HEK293 (cell line): ENCODE results near the gene ETDC.

Source experiments
- GLI2 ChIP-seq: fragments of 450-650 bp; formaldehyde crosslinking; IDR thresholded peaks from 2 replicates; pipeline ENCODE4; 2017; ENCODE audit warnings: missing biosample characterization, missing genetic modification characterization, low read depth, borderline replicate concordance
- HOXA7 ChIP-seq: sonication (generic); formaldehyde crosslinking; IDR thresholded peaks from 2 replicates; pipeline ENCODE4 v1.8.1; 2022; ENCODE audit warnings: missing genetic modification reagents, borderline replicate concordance
- HOXC10 ChIP-seq: sonication (generic); formaldehyde crosslinking; IDR thresholded peaks from 2 replicates; pipeline ENCODE4 v1.8.1; 2023; ENCODE audit warnings: mild to moderate bottlenecking, missing genetic modification reagents
- REST ChIP-seq: fragments of 450-650 bp; formaldehyde crosslinking; IDR thresholded peaks from 2 replicates; pipeline ENCODE4 v1.5.1; 2016; ENCODE audit warnings: missing biosample characterization, missing genetic modification characterization
- SETDB1 ChIP-seq: IDR thresholded peaks from one replicate; pipeline ENCODE4 v1.6.1; 2017; ENCODE audit warnings: mild to moderate bottlenecking, low read length, moderate library complexity, mixed read lengths; ENCODE audit not compliant: insufficient read length
- SP3 ChIP-seq: fragments of 450-650 bp; formaldehyde crosslinking; IDR thresholded peaks from 2 replicates; pipeline ENCODE4 v1.5.1; 2016; ENCODE audit warnings: missing biosample characterization, missing genetic modification characterization
- TRIM28 ChIP-seq: IDR thresholded peaks from 2 replicates; pipeline ENCODE4 v1.6.1; 2011; ENCODE audit warnings: low read length, control low read depth, borderline replicate concordance
- ZNF133 ChIP-seq: fragments of 450-650 bp; formaldehyde crosslinking; IDR thresholded peaks from 2 replicates; pipeline ENCODE4 v1.5.1; 2016; ENCODE audit warnings: missing biosample characterization, missing genetic modification characterization
- ZNF146 ChIP-seq: fragments of 450-650 bp; formaldehyde crosslinking; IDR thresholded peaks from 2 replicates; pipeline ENCODE4 v1.5.1; 2016; ENCODE audit warnings: missing biosample characterization, missing genetic modification characterization
- ZNF174 ChIP-seq: fragments of 450-650 bp; formaldehyde crosslinking; IDR thresholded peaks from 2 replicates; pipeline ENCODE4 v1.5.0; 2017; ENCODE audit warnings: missing biosample characterization, mild to moderate bottlenecking, missing genetic modification characterization
- ZNF266 ChIP-seq: fragments of 450-650 bp; formaldehyde crosslinking; IDR thresholded peaks from 2 replicates; pipeline ENCODE4 v1.5.1; 2016; ENCODE audit warnings: missing biosample characterization, missing genetic modification characterization, low read depth
- ZNF292 ChIP-seq: fragments of 450-650 bp; formaldehyde crosslinking; IDR thresholded peaks from 2 replicates; pipeline ENCODE4 v1.5.1; 2016; ENCODE audit warnings: low read depth, missing biosample characterization, missing genetic modification characterization, borderline replicate concordance
- ZNF302 ChIP-seq: fragments of 450-650 bp; formaldehyde crosslinking; IDR thresholded peaks from 2 replicates; pipeline ENCODE4 v1.5.1; 2016; ENCODE audit warnings: missing biosample characterization, missing genetic modification characterization, low read depth
- ZNF350 ChIP-seq: fragments of 450-650 bp; formaldehyde crosslinking; IDR thresholded peaks from 2 replicates; pipeline ENCODE4 v1.5.0; 2017; ENCODE audit warnings: missing biosample characterization, mild to moderate bottlenecking, missing genetic modification characterization
- ZNF398 ChIP-seq: fragments of 450-650 bp; formaldehyde crosslinking; IDR thresholded peaks from 2 replicates; pipeline ENCODE4 v1.5.1; 2017; ENCODE audit warnings: missing biosample characterization, missing genetic modification characterization
- ZNF404 ChIP-seq: fragments of 450-650 bp; formaldehyde crosslinking; IDR thresholded peaks from 2 replicates; pipeline ENCODE4 v1.5.1; 2017; ENCODE audit warnings: missing biosample characterization, missing genetic modification characterization
- ZNF48 ChIP-seq: fragments of 450-650 bp; formaldehyde crosslinking; IDR thresholded peaks from 2 replicates; pipeline ENCODE4 v1.5.1; 2016; ENCODE audit warnings: missing biosample characterization, missing genetic modification characterization
- ZNF513 ChIP-seq: fragments of 450-650 bp; IDR thresholded peaks from 2 replicates; pipeline ENCODE4 v1.5.1; 2018; ENCODE audit warnings: missing biosample characterization, missing genetic modification characterization
- ZNF518A ChIP-seq: fragments of 450-650 bp; formaldehyde crosslinking; conservative IDR thresholded peaks from 2 replicates; pipeline ENCODE4 v1.5.1; 2016; ENCODE audit warnings: low read depth, missing biosample characterization, missing genetic modification characterization
- ZNF530 ChIP-seq: fragments of 450-650 bp; formaldehyde crosslinking; IDR thresholded peaks from 2 replicates; pipeline ENCODE4 v1.5.1; 2016; ENCODE audit warnings: low read depth, missing biosample characterization, missing genetic modification characterization
- ZNF548 ChIP-seq: fragments of 450-650 bp; formaldehyde crosslinking; IDR thresholded peaks from 2 replicates; pipeline ENCODE4 v1.5.1; 2016; ENCODE audit warnings: missing biosample characterization, missing genetic modification characterization
- ZNF600 ChIP-seq: fragments of 450-650 bp; formaldehyde crosslinking; IDR thresholded peaks from 2 replicates; pipeline ENCODE4 v1.5.1; 2016; ENCODE audit warnings: missing biosample characterization, missing genetic modification characterization
- ZNF639 ChIP-seq: fragments of 450-650 bp; formaldehyde crosslinking; IDR thresholded peaks from 2 replicates; pipeline ENCODE4 v1.5.1; 2016; ENCODE audit warnings: missing biosample characterization, missing genetic modification characterization
- ZNF654 ChIP-seq: fragments of 450-650 bp; formaldehyde crosslinking; IDR thresholded peaks from 2 replicates; pipeline ENCODE4 v1.5.1; 2016; ENCODE audit warnings: low read depth, missing biosample characterization, missing genetic modification characterization
- ZNF677 ChIP-seq: fragments of 450-650 bp; IDR thresholded peaks from 2 replicates; pipeline ENCODE4 v1.5.0; 2018; ENCODE audit warnings: missing biosample characterization, mild to moderate bottlenecking, missing genetic modification characterization, moderate library complexity
- ZNF785 ChIP-seq: fragments of 450-650 bp; formaldehyde crosslinking; IDR thresholded peaks from 2 replicates; pipeline ENCODE4 v1.5.1; 2016; ENCODE audit warnings: missing biosample characterization, missing genetic modification characterization
- ZSCAN5A ChIP-seq: fragments of 450-650 bp; formaldehyde crosslinking; IDR thresholded peaks from 2 replicates; pipeline ENCODE4 v1.5.1; 2016; ENCODE audit warnings: missing biosample characterization, missing genetic modification characterization

The ETDC gene

GRCh38 chrX:135345107-135345589 lies 35.9 kb downstream of the ETDC start (continued):
- no peak for TF ChIP-seq ZNF513 (tag by site-specific recombination)
- TF ChIP-seq HOXA7 (CRISPR knock-in tag), result no peak
- no peak for TF ChIP-seq ZNF133 (tag by site-specific recombination)
- TF ChIP-seq ZNF654 (tag by site-specific recombination), result no peak
- no peak for TF ChIP-seq ZNF48 (tag by site-specific recombination)
- no peak for TF ChIP-seq GLI2 (tag by site-specific recombination)
- no peak for TF ChIP-seq HOXC10
- TF ChIP-seq TRIM28, result no peak
- TF ChIP-seq ZNF518A (tag by site-specific recombination), result peak; percentile 6; the same call in 1 of the 2 replicates
- no peak for TF ChIP-seq SETDB1
- TF ChIP-seq ZNF146 (tag by site-specific recombination), result no peak
- TF ChIP-seq ZNF530 (tag by site-specific recombination), result no peak
- TF ChIP-seq SP3 (tag by site-specific recombination), result no peak
- TF ChIP-seq REST (tag by site-specific recombination), result no peak
- TF ChIP-seq ZNF639, result no peak
- TF ChIP-seq ZNF548 (tag by site-specific recombination), result no peak
- peak; percentile 54 for TF ChIP-seq ZNF600 (tag by site-specific recombination)
- TF ChIP-seq ZNF404 (tag by site-specific recombination), result no peak
- no peak for TF ChIP-seq ZNF785
- TF ChIP-seq ZSCAN5A, result no peak
- no peak for TF ChIP-seq ZNF677 (tag by site-specific recombination)
- TF ChIP-seq ZNF174, result no peak
- no peak for TF ChIP-seq ZNF292 (tag by site-specific recombination)
- no peak for TF ChIP-seq ZNF350
- no peak for TF ChIP-seq ZNF266 (tag by site-specific recombination)
- TF ChIP-seq ZNF398, result no peak; the same call in 1 of the 2 replicates
- TF ChIP-seq ZNF302 (tag by site-specific recombination), result no peak
